GM06990 (cell line): ENCODE results near the gene RBM10.

Source experiments
- DNase-seq: peaks from one replicate; pipeline ENCODE4 v3.0.0-alpha.2; 2011; ENCODE audit not compliant: insufficient read length; ENCODE audit errors: extremely low read depth
- H3K27me3 ChIP-seq: replicated peaks from 2 replicates; pipeline ENCODE4 v1.6.0; 2011; ENCODE audit warnings: low read length; ENCODE audit not compliant: control insufficient read depth, insufficient read depth
- H3K36me3 ChIP-seq: 2 replicates; pipeline ENCODE4 v1.5.1; 2011; ENCODE audit warnings: low read length; ENCODE audit not compliant: control insufficient read depth, insufficient read depth
- H3K4me3 ChIP-seq: replicated peaks from 2 replicates; pipeline ENCODE4 v1.5.1; 2011; ENCODE audit warnings: low read depth, mild to moderate bottlenecking, control low read depth, low read length
- CTCF ChIP-seq: IDR thresholded peaks from 2 replicates; pipeline ENCODE4 v1.5.1; 2011; ENCODE audit warnings: low read length, control low read depth, mild to moderate bottlenecking, inconsistent platforms; ENCODE audit not compliant: insufficient read depth, poor library complexity, severe bottlenecking

RBM10 gene

GRCh38 chrX:47204970-47205369 is 59.9 kb downstream of the RBM10 start:
- H3K36me3 ChIP-seq: peaks cover 69% of the 10 kb centered on the region

GRCh38 chrX:47206316-47206715 is 61.3 kb downstream of the RBM10 start:
- H3K27me3 ChIP-seq: no peaks in the 10 kb centered on the region
- H3K36me3 ChIP-seq: peaks cover 66% of the 10 kb centered on the region
- H3K4me3 ChIP-seq: no peak overlapping the region
- no peak for TF ChIP-seq CTCF
- no peak for DNase-seq

More at GRCh38 chrX:47204970-47205369, 59.9 kb downstream of the RBM10 start:
- no peak overlapping the region for H3K4me3 ChIP-seq
- DNase-seq: no peak
- no peaks in the 10 kb centered on the region for H3K27me3 ChIP-seq
- TF ChIP-seq CTCF: no peak

GRCh38 chrX:47208108-47208507 is 63.1 kb downstream of the RBM10 start:
- Histone ChIP-seq H3K36me3 (peaks cover 61% of the 10 kb centered on the region), H3K27me3 (no peaks in the 10 kb centered on the region)
- no peak for DNase-seq

GRCh38 chrX:47209508-47210238 is 64.7 kb downstream of the RBM10 start:
- no peak for DNase-seq
- Histone ChIP-seq H3K27me3 (no peaks in the 10 kb centered on the region), H3K4me3 (no peak overlapping the region), H3K36me3 (peaks cover 69% of the 10 kb centered on the region)
- no peak for TF ChIP-seq CTCF

More at GRCh38 chrX:47208108-47208507, 63.1 kb downstream of the RBM10 start:
- H3K4me3 ChIP-seq: no peak overlapping the region
- no peak for TF ChIP-seq CTCF

- DNase-seq: no peak
- peaks cover 72% of the 10 kb centered on the region for H3K36me3 ChIP-seq
- no peaks in the 10 kb centered on the region for H3K27me3 ChIP-seq
- no peak overlapping the region for H3K4me3 ChIP-seq
- TF ChIP-seq CTCF: no peak
Measured at GRCh38 chrX:47210661-47211425, 65.8 kb downstream of the RBM10 start.
